HG02938 (cell line): Measurements from ENCODE around the gene MYO15B.
A peak's percentile ranks its signal among the peaks of the same experiment; 100 is the strongest.
"Not testable (repeated sequence)": the region's sequence is repeated elsewhere in the genome, so short reads cannot be mapped to it uniquely, and the experiment has no call there.

Experiments used
- ATAC-seq: cut with Tn5 transposase; IDR thresholded peaks from one replicate; pipeline ENCODE4 v1.9.1; 2021; ENCODE audit warnings: mild to moderate bottlenecking, moderate library complexity; ENCODE audit not compliant: unreplicated experiment

MYO15B gene

DNA sequence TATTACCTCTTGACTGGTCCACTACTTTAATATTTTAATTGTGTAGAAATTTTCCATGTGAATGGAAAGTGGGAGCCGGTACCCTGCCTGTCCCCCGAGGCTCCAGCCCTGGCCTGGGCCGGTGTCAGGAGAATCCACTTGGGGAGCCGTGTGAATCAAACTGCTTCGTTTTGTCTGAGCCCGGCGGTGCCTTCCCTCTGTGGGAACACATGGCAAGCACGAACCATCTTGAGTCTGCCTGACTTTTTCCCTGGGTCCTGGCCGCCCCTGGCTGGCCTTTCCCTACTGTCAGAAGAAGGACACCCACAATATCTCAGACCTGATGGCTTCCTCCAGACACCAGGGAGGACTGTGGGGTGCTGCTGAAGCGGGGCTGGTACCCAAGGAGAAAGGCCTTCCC, 12.4 kb upstream of the MYO15B start:
- no peak for ATAC-seq

DNA sequence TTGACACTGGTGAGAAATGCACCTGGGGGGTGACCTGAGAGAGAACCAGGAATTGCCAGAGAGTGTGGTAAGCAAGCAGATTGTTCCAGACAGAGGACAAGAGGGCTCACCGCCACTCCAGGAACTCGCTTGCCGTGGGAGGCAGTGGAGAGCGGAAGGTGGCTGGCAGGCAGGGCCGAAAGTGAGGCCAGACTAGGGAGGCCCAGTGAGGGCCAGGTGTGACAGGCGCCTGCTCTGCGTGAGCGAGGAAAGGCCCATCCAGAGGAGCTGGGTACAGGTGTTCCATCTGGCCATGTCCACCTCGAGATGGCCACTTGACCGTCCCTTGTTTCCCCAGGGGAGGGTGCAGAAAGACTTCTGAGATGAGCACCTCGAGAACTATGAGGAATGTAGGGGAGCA, 11.9 kb upstream of the MYO15B start:
- ATAC-seq: no peak

DNA sequence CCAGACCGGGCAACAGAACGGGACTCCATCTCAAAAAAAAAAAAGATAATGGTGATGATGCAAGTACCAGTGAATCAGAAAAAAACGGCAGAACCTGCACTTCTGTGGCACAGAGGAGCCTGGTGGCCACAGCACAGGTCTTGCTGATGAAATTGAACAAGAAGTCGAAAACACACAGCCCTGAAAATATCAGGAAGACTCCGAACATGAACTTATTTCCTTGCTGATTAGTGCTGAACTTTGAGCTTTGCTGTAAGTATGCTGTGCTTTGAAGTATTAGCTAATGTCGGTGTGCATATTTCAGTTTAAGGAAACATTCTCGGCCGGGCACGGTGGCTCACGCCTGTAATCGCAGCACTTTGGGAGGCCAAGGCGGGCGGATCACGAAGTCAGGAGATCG, 10.9 kb upstream of the MYO15B start:
- no peak for ATAC-seq

DNA sequence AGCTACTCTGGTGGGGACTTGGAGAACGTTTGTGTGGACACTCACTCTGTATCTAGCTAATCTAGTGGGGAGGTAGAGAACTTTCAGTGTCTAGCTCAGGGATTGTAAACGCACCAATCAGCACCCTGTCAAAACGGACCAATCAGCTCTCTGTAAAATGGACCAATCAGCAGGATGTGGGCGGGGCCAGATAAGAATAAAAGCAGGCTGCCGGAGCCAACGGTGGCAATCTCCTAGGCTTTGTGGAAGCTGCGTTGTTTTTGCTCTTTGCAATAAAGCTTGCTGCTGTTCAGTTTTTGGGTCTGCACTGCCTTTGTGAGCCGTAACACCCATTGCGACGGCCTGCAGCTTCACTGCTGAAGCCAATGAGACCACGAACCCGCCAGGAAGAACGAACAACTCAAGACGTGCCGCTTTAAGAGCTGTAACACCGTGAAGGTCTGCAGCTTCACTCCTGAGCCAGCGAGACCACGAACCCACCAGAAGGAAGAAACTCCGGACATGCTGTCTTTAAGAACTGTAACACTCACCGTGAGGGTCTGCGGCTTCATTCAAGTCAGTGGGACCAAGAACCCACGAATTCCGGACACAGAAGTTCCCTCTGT, 6.4 kb upstream of the MYO15B start:
- not testable (repeated sequence) for ATAC-seq

DNA sequence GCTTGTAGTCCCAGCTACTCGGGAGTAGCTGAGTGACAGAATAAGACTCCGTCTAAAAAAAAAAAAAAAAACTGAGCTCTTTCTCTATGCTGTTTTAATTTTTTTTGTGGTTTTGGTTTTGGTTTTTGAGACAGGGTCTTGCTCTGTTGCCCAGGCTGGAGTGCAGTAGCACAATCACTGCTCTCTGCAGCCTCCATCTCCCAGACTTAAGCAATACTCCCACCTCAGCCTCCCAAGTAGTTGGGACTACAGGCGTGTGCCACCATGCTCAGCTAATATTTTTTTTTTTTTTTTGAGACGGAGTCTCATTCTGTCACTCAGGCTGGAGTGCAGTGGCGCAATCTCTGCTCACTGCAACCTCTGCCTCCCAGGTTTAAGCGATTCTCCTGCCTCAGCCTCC, 4.4 kb upstream of the MYO15B start:
- ATAC-seq: not testable (repeated sequence)

DNA sequence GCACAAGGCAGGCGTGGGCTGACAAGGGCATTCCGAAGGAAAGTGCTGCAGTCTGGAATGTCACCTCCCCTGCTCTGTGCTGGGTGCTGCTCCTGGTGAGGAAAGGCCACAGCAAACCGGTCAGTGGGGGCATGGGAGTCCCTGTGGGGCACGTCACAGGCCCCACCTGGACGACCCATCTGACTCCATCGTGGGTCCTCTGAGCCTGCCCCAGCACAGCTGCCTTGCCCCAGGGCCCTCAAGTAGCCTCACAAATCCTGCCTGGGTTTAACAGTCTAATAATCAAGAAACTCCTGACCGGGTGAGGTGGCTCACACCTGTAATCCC, 2.8 kb upstream of the MYO15B start:
- ATAC-seq: no peak

DNA sequence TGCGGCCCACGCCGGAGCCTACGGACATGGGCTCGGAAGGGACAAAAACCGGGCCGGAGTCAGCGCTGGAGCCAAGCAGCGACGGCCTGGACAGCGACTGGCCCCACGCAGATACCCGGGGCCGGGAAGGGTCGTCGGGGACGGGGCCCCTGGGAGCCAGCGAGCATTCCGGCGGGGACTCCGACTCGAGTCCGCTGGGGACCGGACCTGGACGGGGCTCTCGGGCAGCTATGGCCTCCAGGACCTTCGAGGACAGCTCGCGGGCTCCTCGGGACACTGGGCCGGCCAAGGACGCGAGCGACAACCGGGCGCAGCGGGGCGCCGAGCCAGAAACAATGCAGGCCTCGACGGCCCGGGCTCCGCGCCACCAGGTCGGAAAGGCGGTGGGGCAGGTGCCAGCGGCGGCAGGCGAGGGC, 1.0 kb downstream of the MYO15B start:
- peak; percentile 22 for ATAC-seq

DNA sequence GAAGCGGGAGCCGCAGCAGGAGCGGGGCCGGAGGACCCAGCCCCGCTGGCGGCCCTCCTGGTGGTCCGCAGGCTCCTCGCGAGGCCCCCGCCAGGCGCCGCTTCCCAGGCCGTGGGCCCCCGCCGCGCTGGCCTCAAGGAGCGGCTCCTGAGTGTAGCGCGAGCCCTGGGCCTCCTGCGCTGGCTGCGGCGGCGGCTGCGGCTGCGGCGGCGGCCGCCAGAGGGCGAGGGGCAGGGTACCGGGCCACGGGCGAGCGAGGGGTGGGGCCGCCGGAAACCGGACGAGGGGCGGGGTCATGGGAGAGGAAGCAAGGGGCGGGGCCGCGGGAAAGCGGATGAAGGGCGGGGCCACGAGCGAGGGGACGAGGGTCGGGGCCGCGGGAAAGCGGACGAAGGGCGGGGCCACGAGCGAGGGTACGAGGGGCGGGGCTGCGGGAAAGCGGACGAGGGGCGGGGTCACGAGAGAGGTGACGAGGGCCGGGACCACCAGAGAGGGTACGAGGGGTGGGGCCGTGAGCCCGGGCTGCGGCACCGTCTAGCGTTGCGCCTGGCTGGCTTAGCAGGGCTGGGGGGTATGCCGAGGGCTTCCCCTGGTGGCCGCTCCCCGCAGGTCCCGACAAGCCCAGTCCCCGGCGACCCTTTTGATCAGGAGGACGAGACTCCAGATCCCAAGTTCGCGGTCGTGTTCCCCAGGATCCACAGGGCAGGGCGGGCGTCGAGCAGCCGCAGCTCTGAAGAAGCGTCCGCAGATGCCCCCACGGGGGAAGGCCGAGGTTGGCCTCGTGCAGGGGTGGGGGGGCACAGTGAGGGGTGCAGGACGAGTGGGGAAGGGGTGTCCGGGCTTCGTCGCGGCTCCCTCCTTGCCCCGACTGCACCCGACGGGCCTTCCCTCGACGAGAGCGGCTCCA, 1.7 kb downstream of the MYO15B start:
- peak; percentile 44 for ATAC-seq

DNA sequence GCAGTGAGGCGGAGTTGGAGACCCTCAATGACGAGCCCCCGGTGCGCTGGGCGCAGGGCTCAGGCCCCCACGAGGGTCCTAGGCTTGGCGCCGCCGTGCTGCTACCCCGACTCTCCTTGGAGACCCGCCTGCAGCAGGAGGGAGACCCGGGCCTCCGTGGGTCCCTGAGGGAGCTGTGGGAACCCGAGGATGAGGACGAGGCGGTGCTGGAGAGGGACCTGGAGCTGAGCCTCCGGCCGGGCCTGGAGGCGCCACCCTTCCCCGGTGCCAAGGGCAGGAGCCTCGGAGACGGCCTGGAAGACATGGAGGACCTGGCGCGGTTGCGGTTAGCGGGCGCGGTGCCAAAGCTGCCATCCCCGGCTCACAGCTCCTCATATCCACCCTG, 2.3 kb downstream of the MYO15B start:
- ATAC-seq: no peak

DNA sequence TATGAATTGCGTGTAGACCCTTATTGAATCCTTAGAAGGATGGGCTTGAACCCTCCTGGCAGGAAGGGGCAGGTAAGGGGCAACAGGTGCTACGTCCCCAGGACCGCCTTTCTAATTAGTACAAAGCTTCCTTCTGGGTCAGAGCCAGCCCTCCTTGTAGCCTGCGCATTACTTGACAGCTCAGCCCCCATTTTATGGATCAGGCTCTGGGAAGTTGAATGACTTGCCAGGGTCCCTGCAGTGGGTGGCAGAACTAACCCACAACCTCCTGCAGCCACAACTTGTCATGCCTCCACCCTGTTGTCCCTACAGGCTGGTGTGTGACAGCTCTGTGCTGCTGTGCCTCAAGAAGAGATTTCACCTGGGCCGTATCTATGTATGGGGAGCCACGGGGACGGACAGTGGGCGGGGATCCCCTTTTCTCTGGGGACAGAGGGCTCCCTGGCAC, 2.7 kb downstream of the MYO15B start:
- ATAC-seq: no peak

DNA sequence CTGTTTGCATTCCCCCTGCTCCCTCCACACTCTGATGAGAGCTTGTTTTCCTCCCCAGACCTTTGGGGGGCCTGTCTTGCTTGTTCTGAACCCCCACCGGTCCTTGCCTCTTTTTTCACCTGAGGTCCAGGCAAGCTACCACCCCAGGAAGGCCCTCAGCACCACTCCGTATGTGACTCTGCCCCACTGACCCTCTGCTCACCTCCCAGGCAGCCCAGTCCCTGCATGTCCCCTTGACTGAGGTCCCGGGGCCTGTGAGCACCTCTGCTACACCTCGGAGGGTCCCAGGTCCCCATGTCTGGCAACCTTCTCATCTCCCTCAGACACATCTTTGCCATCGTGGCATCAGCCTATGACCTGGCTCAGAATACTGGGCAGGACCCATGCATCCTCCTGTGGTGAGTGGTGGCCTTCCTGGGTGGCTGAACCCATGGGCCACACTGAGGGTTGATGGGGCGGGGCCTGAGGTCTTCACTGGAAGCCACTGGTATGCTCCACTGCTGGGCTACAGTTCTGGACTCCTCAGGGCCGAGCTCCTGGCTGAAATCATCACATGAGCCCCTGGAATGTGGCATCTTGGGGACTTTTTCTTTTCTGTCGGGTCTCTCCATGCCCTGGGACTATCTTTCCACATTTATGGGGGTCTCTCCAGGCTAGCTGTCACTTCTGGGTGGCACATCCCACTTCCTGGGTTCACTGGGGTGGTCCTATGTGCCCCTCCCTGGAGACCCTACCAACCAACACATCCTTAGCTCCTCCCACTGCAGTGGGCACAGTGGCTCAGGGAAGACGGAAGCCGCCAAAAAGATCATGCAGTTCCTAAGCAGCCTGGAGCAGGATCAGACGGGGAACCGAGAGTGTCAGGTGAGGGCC, 3.5 kb downstream of the MYO15B start:
- ATAC-seq: no peak

DNA sequence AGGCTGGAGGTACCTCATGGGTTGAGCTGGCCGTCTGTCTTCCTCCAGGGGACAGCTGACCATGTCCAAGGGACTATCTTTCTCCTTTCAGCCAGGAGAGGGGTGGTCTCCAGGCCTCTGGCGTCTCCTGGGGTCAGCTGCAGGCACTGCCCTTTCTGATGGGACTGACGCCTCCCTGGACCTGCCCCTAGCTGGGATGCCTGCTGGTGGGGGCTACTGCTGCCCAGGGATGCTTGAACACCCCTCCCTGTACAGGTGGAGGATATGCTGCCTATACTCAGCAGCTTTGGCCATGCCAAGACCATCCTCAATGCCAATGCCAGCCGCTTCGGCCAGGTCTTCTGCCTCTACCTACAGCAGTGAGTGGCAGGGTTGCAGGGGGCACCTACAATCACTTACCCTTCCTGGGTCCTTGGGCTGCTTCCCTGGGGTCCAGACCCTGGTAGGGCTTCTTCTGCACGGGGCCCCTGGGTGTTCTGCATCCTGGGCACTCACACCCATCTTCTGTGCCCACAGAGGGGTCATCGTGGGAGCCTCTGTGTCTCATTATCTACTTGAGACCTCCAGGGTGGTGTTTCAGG, 4.2 kb downstream of the MYO15B start:
- no peak for ATAC-seq

DNA sequence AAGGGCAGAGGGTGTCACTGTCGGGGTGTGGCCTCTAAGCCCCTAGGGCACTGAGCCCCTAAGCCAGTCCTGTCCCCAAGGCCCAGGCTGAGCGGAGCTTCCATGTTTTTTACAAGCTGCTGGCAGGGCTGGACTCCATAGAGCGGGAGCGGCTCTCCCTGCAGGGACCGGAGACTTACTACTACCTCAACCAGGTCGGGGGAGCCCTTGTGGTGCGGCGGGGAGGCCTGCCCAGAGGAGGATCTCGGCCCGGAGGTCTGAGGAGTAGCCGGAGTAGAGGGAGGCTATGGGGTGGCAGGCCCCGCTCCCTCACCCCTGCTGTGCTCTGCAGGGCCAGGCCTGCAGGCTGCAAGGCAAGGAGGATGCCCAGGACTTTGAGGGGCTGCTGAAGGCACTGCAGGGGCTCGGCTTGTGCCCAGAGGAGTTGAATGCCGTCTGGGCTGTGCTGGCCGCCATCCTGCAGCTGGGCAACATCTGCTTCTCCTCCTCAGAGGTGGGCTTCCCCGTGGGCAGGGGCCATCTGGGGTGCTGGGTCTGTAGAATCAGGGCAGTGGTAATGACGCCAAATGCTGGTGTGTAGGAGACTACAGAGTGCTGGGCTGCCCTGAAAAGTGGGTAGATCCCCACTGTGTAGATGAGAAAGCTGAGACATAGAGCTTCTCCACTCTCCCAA, 4.9 kb downstream of the MYO15B start:
- ATAC-seq: no peak

DNA sequence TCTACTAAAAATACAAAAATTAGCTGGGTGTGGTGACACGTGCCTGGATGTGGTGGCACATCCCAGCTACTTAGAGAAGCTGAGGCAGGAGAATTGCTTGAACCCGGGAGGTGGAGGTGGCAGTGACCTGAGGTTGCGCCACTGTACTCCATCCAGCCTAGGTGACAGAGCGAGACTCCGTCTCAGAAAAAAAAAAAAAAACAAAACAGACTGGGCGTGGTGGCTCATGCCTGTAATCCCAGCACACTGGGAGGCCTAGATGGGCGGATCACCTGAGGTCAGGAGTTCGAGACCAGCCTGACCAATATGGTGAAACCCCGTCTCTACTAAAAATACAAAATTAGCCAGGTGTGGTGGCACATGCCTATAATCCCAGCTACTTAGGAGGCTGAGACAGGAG, 5.8 kb downstream of the MYO15B start:
- ATAC-seq: not testable (repeated sequence)

DNA sequence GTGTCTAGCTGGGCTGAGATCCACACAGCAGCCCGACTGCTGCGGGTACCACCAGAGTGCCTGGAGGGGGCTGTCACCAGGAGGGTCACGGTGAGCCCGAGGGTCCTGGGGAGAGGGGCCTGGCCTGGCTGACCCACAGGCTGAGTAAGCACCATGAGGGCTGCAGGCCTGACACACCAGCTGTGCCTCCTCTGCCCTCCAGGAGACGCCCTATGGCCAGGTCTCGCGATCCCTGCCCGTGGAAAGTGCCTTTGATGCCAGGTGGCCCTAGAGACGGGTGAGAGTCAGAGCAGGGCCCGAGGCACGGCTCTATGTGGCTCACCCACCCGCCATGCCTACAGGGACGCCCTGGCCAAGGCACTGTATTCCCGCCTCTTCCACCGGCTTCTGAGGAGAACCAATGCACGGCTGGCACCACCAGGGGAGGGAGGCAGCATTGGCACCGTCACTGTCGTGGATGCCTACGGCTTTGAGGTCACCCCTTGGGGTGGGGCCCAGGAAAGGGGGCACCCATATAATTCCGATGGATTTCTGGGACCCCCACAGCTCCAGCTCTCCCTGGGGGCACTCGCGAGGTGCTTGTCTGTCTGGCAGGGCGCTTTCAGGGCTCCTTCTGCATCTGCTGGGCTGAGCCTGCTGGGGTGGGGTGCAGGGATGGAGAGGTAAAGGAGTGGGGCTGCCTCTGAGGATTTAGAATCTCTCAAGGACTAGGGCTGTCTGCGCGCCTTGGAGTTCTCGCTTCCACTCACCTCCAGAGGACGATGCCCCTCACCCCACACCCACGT, 7.1 kb downstream of the MYO15B start:
- no peak for ATAC-seq

DNA sequence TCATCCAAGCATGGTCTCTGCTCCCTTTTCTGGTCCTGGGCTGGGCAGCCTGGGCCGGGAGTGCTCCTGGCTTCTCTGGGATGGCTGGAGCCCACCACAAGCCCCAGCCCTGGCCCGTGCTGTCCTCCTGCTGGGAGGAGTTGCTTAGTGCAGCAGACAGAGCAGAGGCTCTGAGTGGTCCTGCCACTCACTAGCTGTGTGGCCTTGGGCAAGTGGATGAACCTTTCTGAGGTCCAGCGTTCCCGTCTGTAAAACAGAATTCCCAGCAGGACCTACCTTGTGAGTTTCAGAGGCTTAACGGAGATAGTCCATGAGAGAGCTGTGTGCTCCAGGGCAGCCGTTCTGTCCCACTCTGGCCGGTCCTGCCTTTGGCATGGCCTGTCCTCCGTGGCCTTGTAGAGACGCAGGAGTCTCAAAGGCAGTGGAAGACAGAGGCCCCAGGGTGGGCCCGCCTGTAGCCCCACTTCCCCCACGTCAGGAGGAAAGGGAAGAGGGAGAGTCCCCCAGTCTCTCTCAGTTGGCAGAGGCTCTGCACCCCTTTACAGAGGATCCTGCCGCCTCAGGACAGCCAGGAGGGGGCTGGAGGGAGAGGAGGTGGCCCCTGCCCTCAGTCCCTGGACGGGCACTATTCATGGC, 7.8 kb downstream of the MYO15B start:
- no peak for ATAC-seq

DNA sequence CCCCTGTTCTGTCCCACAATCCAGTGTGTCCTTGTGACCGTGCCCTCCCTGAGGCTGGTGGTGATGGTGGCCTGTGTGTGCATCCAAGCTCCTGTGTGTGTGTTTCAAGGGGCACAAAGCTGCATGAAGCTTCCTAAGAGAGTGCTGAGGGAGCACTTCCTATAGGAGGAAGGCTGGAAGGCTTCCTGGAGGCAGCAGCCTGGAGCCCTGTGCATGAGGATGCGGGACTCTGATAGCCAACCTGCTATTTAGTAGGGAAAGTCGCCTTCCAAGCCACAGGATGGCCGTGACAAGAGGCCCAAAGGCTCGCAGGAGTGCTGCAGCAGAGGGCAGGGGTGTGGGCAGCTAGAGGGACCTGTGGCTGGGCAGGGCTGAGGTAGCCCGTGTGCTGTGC, 8.3 kb downstream of the MYO15B start:
- ATAC-seq: no peak

DNA sequence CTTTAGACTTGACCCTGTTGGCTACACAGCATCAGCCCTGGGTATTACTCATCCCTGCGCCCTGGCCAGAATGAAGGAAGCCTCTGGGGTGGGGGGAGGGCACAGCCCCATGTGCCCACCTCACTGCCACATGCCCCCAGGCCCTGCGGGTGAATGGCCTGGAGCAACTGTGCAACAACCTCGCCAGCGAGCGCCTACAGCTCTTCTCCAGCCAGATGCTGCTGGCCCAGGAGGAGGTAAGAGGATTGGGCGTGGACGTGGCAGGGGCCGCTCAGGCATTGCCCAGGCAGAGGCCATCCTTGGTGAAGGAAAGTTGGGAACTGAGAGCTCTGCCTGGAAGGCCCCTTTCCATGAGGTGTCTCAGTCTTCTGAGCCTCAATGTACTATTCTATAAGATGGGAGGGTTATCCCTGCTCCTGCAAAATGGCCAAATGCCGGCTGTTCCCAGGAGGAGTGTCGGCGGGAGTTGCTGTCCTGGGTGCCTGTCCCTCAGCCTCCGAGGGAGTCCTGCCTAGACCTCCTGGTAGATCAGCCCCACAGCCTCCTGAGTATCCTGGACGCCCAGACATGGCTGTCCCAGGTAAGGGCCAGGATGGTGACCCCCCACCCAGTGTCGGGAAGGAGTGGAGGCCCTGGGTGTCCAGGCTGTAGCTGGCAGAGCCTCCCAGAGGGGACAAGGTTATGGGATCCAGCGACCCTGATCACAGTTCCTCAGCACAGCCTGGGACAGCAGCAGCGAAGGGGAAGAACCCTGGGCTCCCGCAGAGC, 8.9 kb downstream of the MYO15B start:
- no peak for ATAC-seq
